ENCODE data around the gene PTGDR2. TPM values are rescaled to one million over a fixed set of nuclear protein-coding genes. Genes with fewer than 3 reads are reported as not detected.

Gene PTGDR2
- total RNA-seq, 1 experiment from 2014 or later = 0.07 TPM

DNA sequence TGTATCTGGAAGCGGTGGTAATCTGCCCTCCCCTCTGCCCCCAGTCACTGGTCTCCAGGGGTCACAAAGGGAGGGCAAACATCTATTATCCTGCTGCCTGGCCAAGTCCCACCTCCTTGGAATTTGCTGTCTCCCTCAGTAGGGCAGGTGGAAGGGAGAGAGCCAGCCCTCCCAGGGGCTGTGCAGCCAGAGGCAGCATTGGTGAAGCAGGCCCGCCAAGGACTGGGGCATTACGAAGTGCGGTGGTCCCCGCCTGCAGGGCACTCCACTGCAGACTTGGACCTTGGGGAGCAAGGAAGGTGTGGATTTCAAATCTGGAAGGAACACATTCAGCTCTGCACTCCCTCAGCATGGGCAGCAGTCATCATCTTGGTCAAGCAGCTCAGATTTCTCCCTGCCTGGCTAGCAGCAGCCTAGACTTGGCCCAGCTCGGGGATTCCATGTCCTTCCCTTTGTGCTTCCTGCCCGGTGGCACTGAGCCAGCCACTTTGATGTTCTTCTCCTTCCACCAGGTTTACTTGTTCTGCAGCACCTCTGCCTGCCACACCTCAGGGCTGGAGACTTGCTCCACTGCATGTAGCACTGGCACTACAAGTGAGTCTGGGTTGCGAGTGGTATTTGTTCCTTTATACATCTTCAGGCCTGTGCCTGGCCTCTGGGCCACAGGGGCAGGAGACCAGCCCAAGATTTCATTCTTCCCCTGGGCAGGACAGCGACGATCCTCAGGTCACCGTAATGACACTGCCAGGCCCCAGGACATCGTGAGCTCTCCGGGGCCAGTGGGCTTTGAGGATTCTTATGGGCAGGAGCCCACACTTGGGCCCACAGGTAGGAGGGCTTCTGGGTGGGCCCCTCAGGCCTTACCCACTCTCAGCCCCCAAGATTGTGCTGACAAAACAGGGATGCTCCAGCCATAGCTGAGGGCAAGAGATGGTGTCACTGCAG, 18.9 kb upstream of the PTGDR2 start:
- ChIA-PET POLR2A (no interaction called here), CTCF (interaction anchor here (0.5 to 1.7 kb wide), 4 partner anchors 13 to 206 kb away, joined by 3 to 7 read pairs (median 4); no protein-coding TSS in a partner anchor)
- DNase-seq (ENCODE audit: low spot score) (no peak), ATAC-seq (no peak)
- no peaks in the 10 kb centered on the region for H3K36me3 Mint-ChIP-seq
- H3K27ac Mint-ChIP-seq = no peak overlapping the region
- no peak overlapping the region for H3K4me3 Mint-ChIP-seq
- peaks cover 8% of the 10 kb centered on the region for H3K4me1 Mint-ChIP-seq
- no peaks in the 10 kb centered on the region for H3K9me3 Mint-ChIP-seq
- no peaks in the 10 kb centered on the region for H3K27me3 Mint-ChIP-seq (ENCODE audit: low read depth)
- TF ChIP-seq PRDM15 (CRISPR knock-in tag; IDR thresholded peaks at IDR 0.05) (no peak), CBFB (CRISPR knock-in tag; IDR thresholded peaks at IDR 0.05; ENCODE audit: low read depth) (no peak), HMGA2 (CRISPR knock-in tag; IDR thresholded peaks at IDR 0.05) (no peak), SOX15 (CRISPR knock-in tag; IDR thresholded peaks at IDR 0.05) (no peak), ATF2 (CRISPR knock-in tag; IDR thresholded peaks at IDR 0.05; ENCODE audit: borderline replicate concordance, low read depth) (no peak), NFATC4 (CRISPR knock-in tag; IDR thresholded peaks at IDR 0.05) (no peak), ZNF121 (CRISPR knock-in tag; IDR thresholded peaks at IDR 0.05) (no peak), ZNF138 (CRISPR knock-in tag; conservative IDR thresholded peaks at IDR 0.05) (no peak), TP53 (CRISPR knock-in tag; IDR thresholded peaks at IDR 0.05) (no peak)
- TF ChIP-seq, protein P1, sequence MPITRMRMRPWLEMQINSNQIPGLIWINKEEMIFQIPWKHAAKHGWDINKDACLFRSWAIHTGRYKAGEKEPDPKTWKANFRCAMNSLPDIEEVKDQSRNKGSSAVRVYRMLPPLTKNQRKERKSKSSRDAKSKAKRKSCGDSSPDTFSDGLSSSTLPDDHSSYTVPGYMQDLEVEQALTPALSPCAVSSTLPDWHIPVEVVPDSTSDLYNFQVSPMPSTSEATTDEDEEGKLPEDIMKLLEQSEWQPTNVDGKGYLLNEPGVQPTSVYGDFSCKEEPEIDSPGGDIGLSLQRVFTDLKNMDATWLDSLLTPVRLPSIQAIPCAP (CRISPR knock-in tag; IDR thresholded peaks at IDR 0.05) = no peak

GRCh38 chr11:60873533-60873932, 17.8 kb upstream of the PTGDR2 start:
- ATAC-seq = no peak; the same call in 1 of the 2 replicates
- no peak overlapping the region for H3K4me3 Mint-ChIP-seq
- no peaks in the 10 kb centered on the region for H3K9me3 Mint-ChIP-seq
- CTCF ChIA-PET = interaction anchor here (1.0 to 7.9 kb wide), 5 partner anchors 14 to 111 kb away, joined by 3 to 44 read pairs (median 7); no protein-coding TSS in a partner anchor
- H3K27me3 Mint-ChIP-seq (ENCODE audit: low read depth) = no peaks in the 10 kb centered on the region
- POLR2A ChIA-PET = interaction anchor here (0.7 kb wide), 1 partner anchor 40 kb away, joined by 3 read pairs; no protein-coding TSS in a partner anchor
- no peaks in the 10 kb centered on the region for H3K36me3 Mint-ChIP-seq
- no peak for DNase-seq (ENCODE audit: low spot score)
- peaks cover 8% of the 10 kb centered on the region for H3K4me1 Mint-ChIP-seq
- no peak overlapping the region for H3K27ac Mint-ChIP-seq
- TF ChIP-seq TEAD1 (CRISPR knock-in tag; IDR thresholded peaks at IDR 0.05) = no peak
- no peak for TF ChIP-seq ZNF138 (CRISPR knock-in tag; conservative IDR thresholded peaks at IDR 0.05)
- no peak for TF ChIP-seq NR3C1 (CRISPR knock-in tag; conservative IDR thresholded peaks at IDR 0.05; ENCODE audit: low read depth)
- TF ChIP-seq CDX4 (CRISPR knock-in tag; IDR thresholded peaks at IDR 0.05; ENCODE audit: borderline replicate concordance) = no peak
- TF ChIP-seq PRDM15 (CRISPR knock-in tag; IDR thresholded peaks at IDR 0.05) = no peak
- no peak for TF ChIP-seq ZNF281 (CRISPR knock-in tag; IDR thresholded peaks at IDR 0.05)
- TF ChIP-seq ZNF671 (CRISPR knock-in tag; IDR thresholded peaks at IDR 0.05) = no peak
